ENCODE data around the gene C2CD4C.
"Not testable (repeated sequence)": the region's sequence is repeated elsewhere in the genome, so short reads cannot be mapped to it uniquely, and the experiment has no call there.

C2CD4C gene

GRCh38 chr19:389255-389934 is 19.6 kb downstream of the C2CD4C start:
- TF ChIP-seq CTCF (IDR thresholded peaks at IDR 0.05; ENCODE audit: low read length, missing control alignments), result no peak
- H3K4me3 ChIP-seq (replicated peaks; ENCODE audit: low read depth, low read length), result no peak overlapping the region
- DNase-seq (ENCODE audit: low read depth), result no peak

- H3K4me3 ChIP-seq (replicated peaks; ENCODE audit: low read depth, low read length), result no peak overlapping the region
- DNase-seq (ENCODE audit: low read depth), result no peak
- no peak for TF ChIP-seq CTCF (IDR thresholded peaks at IDR 0.05; ENCODE audit: low read length, missing control alignments)
Measured at GRCh38 chr19:388691-389090, 20.3 kb downstream of the C2CD4C start.

- TF ChIP-seq CTCF (IDR thresholded peaks at IDR 0.05; ENCODE audit: low read length, missing control alignments), result no peak
- no peak for DNase-seq (ENCODE audit: low read depth)
- no peak overlapping the region for H3K4me3 ChIP-seq (replicated peaks; ENCODE audit: low read depth, low read length)
Measured at GRCh38 chr19:387777-388176, 21.2 kb downstream of the C2CD4C start.

GRCh38 chr19:386632-387301 is 22.2 kb downstream of the C2CD4C start:
- H3K4me3 ChIP-seq (replicated peaks; ENCODE audit: low read depth, low read length); DNase-seq (ENCODE audit: low read depth): not testable (repeated sequence)

GRCh38 chr19:386189-386588 is 22.8 kb downstream of the C2CD4C start:
- not testable (repeated sequence) for DNase-seq (ENCODE audit: low read depth); H3K4me3 ChIP-seq (replicated peaks; ENCODE audit: low read depth, low read length)

- TF ChIP-seq CTCF (IDR thresholded peaks at IDR 0.05; ENCODE audit: low read length, missing control alignments), result no peak
- no peak for DNase-seq (ENCODE audit: low read depth)
- no peak overlapping the region for H3K4me3 ChIP-seq (replicated peaks; ENCODE audit: low read depth, low read length)
Measured at GRCh38 chr19:384799-385169, 24.2 kb downstream of the C2CD4C start.

GRCh38 chr19:383922-384798 is 24.8 kb downstream of the C2CD4C start:
- no peak overlapping the region for H3K4me3 ChIP-seq (replicated peaks; ENCODE audit: low read depth, low read length)
- peak; percentile 23 for TF ChIP-seq CTCF (IDR thresholded peaks at IDR 0.05; ENCODE audit: low read length, missing control alignments)
- peak; percentile 6 for DNase-seq (ENCODE audit: low read depth)

Data from fibroblast of pulmonary artery (primary cell).